ENCODE data around the gene RAB40C.

DNA sequence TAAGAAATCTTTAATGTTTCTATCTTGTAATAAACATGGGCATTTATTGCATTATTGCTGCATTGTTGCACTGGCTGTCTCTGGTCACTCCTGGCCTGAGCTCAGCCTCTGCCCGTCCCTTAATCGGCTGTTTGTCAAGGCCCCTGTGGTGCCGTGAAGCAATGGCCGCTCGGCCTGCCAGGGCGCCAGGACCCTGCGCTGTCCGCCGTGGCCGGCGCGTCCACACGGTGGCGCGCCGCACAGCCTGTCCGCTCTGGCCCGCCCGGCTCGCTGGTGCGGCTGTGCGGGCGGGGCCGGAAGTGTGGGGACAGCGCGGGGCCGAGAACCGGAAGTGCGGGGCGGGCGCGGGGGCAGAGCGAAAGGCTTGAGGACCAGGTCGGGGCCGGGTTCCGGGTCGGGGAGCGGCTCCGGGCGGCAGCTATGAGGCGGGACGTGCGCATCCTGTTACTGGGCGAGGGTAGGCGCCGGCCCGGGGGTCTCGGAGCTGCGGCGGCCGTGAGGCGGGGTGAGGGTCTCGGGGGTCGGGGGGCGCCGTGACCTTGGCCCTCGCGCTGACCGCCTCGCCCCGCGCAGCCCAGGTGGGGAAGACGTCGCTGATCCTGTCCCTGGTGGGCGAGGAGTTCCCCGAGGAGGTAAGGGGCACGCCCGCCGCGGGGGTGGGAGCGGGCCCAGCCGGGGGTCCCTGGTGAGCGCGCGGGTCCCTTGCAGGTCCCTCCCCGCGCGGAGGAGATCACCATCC lies 78.1 kb downstream of the RAB40C start, which contains the start of gene RHOT2:
- TF ChIP-seq, protein P1, sequence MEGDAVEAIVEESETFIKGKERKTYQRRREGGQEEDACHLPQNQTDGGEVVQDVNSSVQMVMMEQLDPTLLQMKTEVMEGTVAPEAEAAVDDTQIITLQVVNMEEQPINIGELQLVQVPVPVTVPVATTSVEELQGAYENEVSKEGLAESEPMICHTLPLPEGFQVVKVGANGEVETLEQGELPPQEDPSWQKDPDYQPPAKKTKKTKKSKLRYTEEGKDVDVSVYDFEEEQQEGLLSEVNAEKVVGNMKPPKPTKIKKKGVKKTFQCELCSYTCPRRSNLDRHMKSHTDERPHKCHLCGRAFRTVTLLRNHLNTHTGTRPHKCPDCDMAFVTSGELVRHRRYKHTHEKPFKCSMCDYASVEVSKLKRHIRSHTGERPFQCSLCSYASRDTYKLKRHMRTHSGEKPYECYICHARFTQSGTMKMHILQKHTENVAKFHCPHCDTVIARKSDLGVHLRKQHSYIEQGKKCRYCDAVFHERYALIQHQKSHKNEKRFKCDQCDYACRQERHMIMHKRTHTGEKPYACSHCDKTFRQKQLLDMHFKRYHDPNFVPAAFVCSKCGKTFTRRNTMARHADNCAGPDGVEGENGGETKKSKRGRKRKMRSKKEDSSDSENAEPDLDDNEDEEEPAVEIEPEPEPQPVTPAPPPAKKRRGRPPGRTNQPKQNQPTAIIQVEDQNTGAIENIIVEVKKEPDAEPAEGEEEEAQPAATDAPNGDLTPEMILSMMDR (IDR thresholded peaks at IDR 0.05; ENCODE audit: low read depth, low read length) = peak; percentile 87
- TF ChIP-seq EZH2phosphoT487 (IDR thresholded peaks at IDR 0.05; ENCODE audit: low read depth) = no peak
